Neural progenitor cell (in vitro differentiated cells): ENCODE data around the gene LRP1B. TPM values are rescaled to one million over a fixed set of nuclear protein-coding genes. Genes with fewer than 3 reads are reported as not detected.

Experiments used
- DNase-seq: peaks from one replicate; pipeline ENCODE4 v3.0.0-alpha.2; 2016; ENCODE audit warnings: low spot score
- H2AFZ ChIP-seq: fragments of 200-600 bp; sonication (generic); replicated peaks from 2 replicates; pipeline ENCODE4 v1.6.1; 2016; ENCODE audit warnings: antibody characterized with exemption
- H3F3A ChIP-seq: fragments of 200-600 bp; sonication (generic); 2 replicates; pipeline ENCODE4 v1.6.1; 2016; ENCODE audit warnings: antibody characterized with exemption, low read depth
- H3K27ac ChIP-seq: fragments of 200-600 bp; sonication (generic); 2 replicates; pipeline ENCODE4 v1.5.1; 2016; ENCODE audit warnings: mild to moderate bottlenecking
- H3K27me3 ChIP-seq: fragments of 200-600 bp; sonication (generic); 2 replicates; pipeline ENCODE4 v1.6.1; 2016; ENCODE audit warnings: mild to moderate bottlenecking, moderate library complexity
- H3K36me3 ChIP-seq: fragments of 200-600 bp; sonication (generic); 2 replicates; pipeline ENCODE4 v1.5.1; 2016
- H3K4me1 ChIP-seq: fragments of 200-600 bp; sonication (generic); 2 replicates; pipeline ENCODE4 v1.6.1; 2016; ENCODE audit warnings: mixed run types
- H3K4me2 ChIP-seq: fragments of 200-600 bp; sonication (generic); 2 replicates; pipeline ENCODE4 v1.6.1; 2016
- H3K4me3 ChIP-seq: fragments of 200-600 bp; sonication (generic); 2 replicates; pipeline ENCODE4 v1.5.1; 2016
- H3K79me2 ChIP-seq: fragments of 200-600 bp; sonication (generic); 2 replicates; pipeline ENCODE4 v1.6.1; 2016; ENCODE audit warnings: low read depth
- H3K9ac ChIP-seq: fragments of 200-600 bp; sonication (generic); 2 replicates; pipeline ENCODE4 v1.6.1; 2016
- H3K9me3 ChIP-seq: fragments of 200-600 bp; sonication (generic); 2 replicates; pipeline ENCODE4 v1.5.1; 2016; ENCODE audit warnings: low read depth
- H4K20me1 ChIP-seq: fragments of 200-600 bp; sonication (generic); 2 replicates; pipeline ENCODE4 v1.6.1; 2016; ENCODE audit warnings: low read depth
- H3K27ac Mint-ChIP-seq: 3 replicates; pipeline ENCODE4 v1.8.0; 2021; ENCODE audit warnings: mixed read lengths
- H3K27me3 Mint-ChIP-seq: 2 replicates; pipeline ENCODE4 v1.8.0; 2022; ENCODE audit warnings: low read depth, mild to moderate bottlenecking, inconsistent platforms, moderate library complexity, mixed read lengths; ENCODE audit not compliant: insufficient read depth
- H3K36me3 Mint-ChIP-seq: 3 replicates; pipeline ENCODE4 v1.8.0; 2021; ENCODE audit warnings: mixed read lengths
- H3K4me1 Mint-ChIP-seq: 3 replicates; pipeline ENCODE4 v1.8.0; 2021; ENCODE audit warnings: mixed read lengths
- H3K4me3 Mint-ChIP-seq: 3 replicates; pipeline ENCODE4 v1.8.0; 2021; ENCODE audit warnings: mild to moderate bottlenecking, moderate library complexity, mixed read lengths
- H3K9me3 Mint-ChIP-seq: 3 replicates; pipeline ENCODE4 v1.8.0; 2020; ENCODE audit warnings: mixed read lengths
- CTCF ChIP-seq: fragments of 200-600 bp; sonication (generic); IDR thresholded peaks from 2 replicates; pipeline ENCODE4 v1.5.1; 2017; ENCODE audit warnings: antibody characterized with exemption, mild to moderate bottlenecking
- EZH2 ChIP-seq: fragments of 200-600 bp; sonication (generic); IDR thresholded peaks from 2 replicates; pipeline ENCODE4 v1.6.1; 2017; ENCODE audit warnings: antibody characterized with exemption, mild to moderate bottlenecking, moderate library complexity
- EZH2phosphoT487 ChIP-seq: fragments of 200-600 bp; sonication (generic); IDR thresholded peaks from 2 replicates; pipeline ENCODE4 v1.6.1; 2017; ENCODE audit warnings: antibody characterized with exemption
- total RNA-seq: library from RNA; depleted of rRNA; stranded (reverse); fragments of >200 nt; gene quantifications from 2 replicates; pipeline ENCODE4 v1.2.3, GENCODE V29; 2015; ENCODE audit warnings: low replicate concordance

Gene LRP1B
- total RNA-seq, 1 donor from 2014 or later = not detected

GRCh38 chr2:140701726-140702125 lies 1429.1 kb downstream of the LRP1B start:
- no peaks in the 10 kb centered on the region for H3F3A ChIP-seq
- TF ChIP-seq EZH2 (no peak), CTCF (no peak), EZH2phosphoT487 (no peak)
- H3K27me3 Mint-ChIP-seq = no peaks in the 10 kb centered on the region
- no peaks in the 10 kb centered on the region for H3K4me1 Mint-ChIP-seq
- no peaks in the 10 kb centered on the region for H3K9me3 Mint-ChIP-seq
- H3K4me2 ChIP-seq = no peak overlapping the region
- H3K4me1 ChIP-seq = no peaks in the 10 kb centered on the region
- DNase-seq = no peak
- H3K27ac ChIP-seq = no peak overlapping the region
- H3K79me2 ChIP-seq = no peaks in the 10 kb centered on the region
- H3K4me3 ChIP-seq = no peak overlapping the region
- no peaks in the 10 kb centered on the region for H3K27me3 ChIP-seq
- no peaks in the 10 kb centered on the region for H3K9me3 ChIP-seq
- no peaks in the 10 kb centered on the region for H4K20me1 ChIP-seq
- no peaks in the 10 kb centered on the region for H3K36me3 Mint-ChIP-seq
- no peak overlapping the region for H3K9ac ChIP-seq
- no peaks in the 10 kb centered on the region for H3K36me3 ChIP-seq
- no peak overlapping the region for H3K27ac Mint-ChIP-seq
- no peak overlapping the region for H2AFZ ChIP-seq
- H3K4me3 Mint-ChIP-seq = no peak overlapping the region

GRCh38 chr2:140698636-140699035 lies 1432.2 kb downstream of the LRP1B start:
- no peaks in the 10 kb centered on the region for H3K36me3 Mint-ChIP-seq
- H3K36me3 ChIP-seq = no peaks in the 10 kb centered on the region
- H4K20me1 ChIP-seq = no peaks in the 10 kb centered on the region
- TF ChIP-seq CTCF (no peak), EZH2 (no peak), EZH2phosphoT487 (no peak)
- no peaks in the 10 kb centered on the region for H3K9me3 ChIP-seq
- no peaks in the 10 kb centered on the region for H3K9me3 Mint-ChIP-seq
- H3K79me2 ChIP-seq = no peaks in the 10 kb centered on the region
- H3K4me3 ChIP-seq = no peak overlapping the region
- no peak overlapping the region for H3K27ac Mint-ChIP-seq
- H3K4me3 Mint-ChIP-seq = no peak overlapping the region
- H3K4me1 ChIP-seq = no peaks in the 10 kb centered on the region
- no peaks in the 10 kb centered on the region for H3K27me3 Mint-ChIP-seq
- no peaks in the 10 kb centered on the region for H3F3A ChIP-seq
- no peak for DNase-seq
- no peak overlapping the region for H3K4me2 ChIP-seq
- H3K27me3 ChIP-seq = no peaks in the 10 kb centered on the region
- no peak overlapping the region for H2AFZ ChIP-seq
- H3K27ac ChIP-seq = no peak overlapping the region
- no peaks in the 10 kb centered on the region for H3K4me1 Mint-ChIP-seq
- no peak overlapping the region for H3K9ac ChIP-seq

GRCh38 chr2:140696449-140696848 lies 1434.4 kb downstream of the LRP1B start:
- Histone ChIP-seq H3K27ac (no peak overlapping the region), H3K4me1 (no peaks in the 10 kb centered on the region), H3K4me3 (no peak overlapping the region), H2AFZ (no peak overlapping the region), H3K4me2 (no peak overlapping the region), H3K9me3 (no peaks in the 10 kb centered on the region), H3K9ac (no peak overlapping the region), H4K20me1 (no peaks in the 10 kb centered on the region), H3K36me3 (no peaks in the 10 kb centered on the region), H3K27me3 (no peaks in the 10 kb centered on the region), H3K79me2 (no peaks in the 10 kb centered on the region), H3F3A (no peaks in the 10 kb centered on the region)
- DNase-seq = no peak
- H3K9me3 Mint-ChIP-seq = no peaks in the 10 kb centered on the region
- H3K4me3 Mint-ChIP-seq = no peak overlapping the region
- TF ChIP-seq CTCF = no peak
- TF ChIP-seq EZH2phosphoT487 = no peak
- no peak for TF ChIP-seq EZH2
- H3K36me3 Mint-ChIP-seq = no peaks in the 10 kb centered on the region
- no peak overlapping the region for H3K27ac Mint-ChIP-seq
- H3K27me3 Mint-ChIP-seq = no peaks in the 10 kb centered on the region
- H3K4me1 Mint-ChIP-seq = no peaks in the 10 kb centered on the region
